ENCODE measurements around the gene SKI. TPM values are rescaled to one million over a fixed set of nuclear protein-coding genes. Genes with fewer than 3 reads are reported as not detected.
A peak's percentile ranks its signal among the peaks of the same experiment; 100 is the strongest.

The SKI gene
- total and polyA plus RNA-seq, 5 donors: 35.6 to 83.1 (median 65.3) TPM

DNA sequence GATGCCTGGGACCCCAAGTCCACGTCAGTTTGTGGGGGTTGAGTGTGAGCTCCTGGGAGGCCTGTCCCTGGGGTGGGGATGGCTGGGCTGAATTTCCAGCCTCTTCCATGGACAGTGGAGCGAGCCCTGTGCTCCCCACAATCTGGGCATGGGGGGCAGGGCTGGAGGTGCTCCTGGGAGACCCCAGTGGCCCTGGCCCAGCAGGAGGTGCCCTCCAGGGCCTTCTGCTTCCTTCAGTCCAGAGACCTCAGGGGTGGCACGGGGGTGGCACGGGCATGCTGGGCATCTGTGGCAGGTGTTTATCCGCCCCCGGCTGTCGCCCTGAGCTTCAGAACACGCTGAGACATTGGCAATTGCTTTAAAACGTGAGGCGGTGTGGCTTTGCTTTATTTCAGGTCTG is 122.4 kb downstream of the SKI start:
- peak in 2 of 3 donors; percentile 20 to 37 for DNase-seq
- Histone ChIP-seq H3K4me1 (ENCODE audit: control insufficient read depth, insufficient read depth, low read length) (no peaks in the 10 kb centered on the region), H3K27me3 (ENCODE audit: control insufficient read depth, insufficient read depth) (no peaks in the 10 kb centered on the region), H3K27ac (ENCODE audit: low read length) (no peak overlapping the region), H3K4me3 (ENCODE audit: low read length) (no peak overlapping the region), H3K9me3 (ENCODE audit: control insufficient read depth, low read length) (no peaks in the 10 kb centered on the region)
- intact Hi-C loops (cut with DNase I): no loop called here
- 89% methylated on average over 10 of the region's 10 CpGs for WGBS
- no peak for ATAC-seq

- Histone ChIP-seq H3K9me3 (ENCODE audit: control insufficient read depth, low read length) (no peaks in the 10 kb centered on the region), H3K4me1 (ENCODE audit: control insufficient read depth, insufficient read depth, low read length) (no peaks in the 10 kb centered on the region), H3K27ac (ENCODE audit: low read length) (no peak overlapping the region), H3K4me3 (ENCODE audit: low read length) (no peak overlapping the region), H3K27me3 (ENCODE audit: control insufficient read depth, insufficient read depth) (no peaks in the 10 kb centered on the region)
- WGBS: 89% methylated on average over 31 of the region's 31 CpGs
- intact Hi-C loops (cut with DNase I): no loop called here
- no peak for ATAC-seq
- DNase-seq: peak; percentile 10 to 49 (median 41)
Observed at GRCh38 chr1:2350911-2351655, 123.0 kb downstream of the SKI start.

DNA sequence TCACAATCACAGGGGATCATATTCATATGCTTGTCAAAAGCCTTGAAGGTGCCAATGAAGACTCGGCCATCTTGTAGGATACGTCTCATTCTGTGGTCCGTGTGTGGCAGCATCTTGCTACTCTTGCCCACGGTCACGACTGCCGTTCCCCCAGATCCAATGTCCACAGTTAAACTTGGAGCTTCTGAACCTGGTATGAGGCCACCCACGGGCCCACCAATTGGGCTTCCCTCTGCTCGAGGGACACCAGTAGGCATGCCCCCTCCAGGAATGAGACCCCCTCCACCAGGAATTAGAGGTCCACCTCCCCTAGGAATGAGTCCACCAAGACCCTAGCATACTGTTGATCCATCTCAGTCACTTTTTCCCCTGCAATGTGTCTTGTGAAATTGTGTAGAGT is 123.6 kb downstream of the SKI start:
- Histone ChIP-seq H3K4me3 (ENCODE audit: low read length) (no peak overlapping the region), H3K27ac (ENCODE audit: low read length) (no peak overlapping the region), H3K4me1 (ENCODE audit: control insufficient read depth, insufficient read depth, low read length) (no peaks in the 10 kb centered on the region), H3K27me3 (ENCODE audit: control insufficient read depth, insufficient read depth) (no peaks in the 10 kb centered on the region), H3K9me3 (ENCODE audit: control insufficient read depth, low read length) (no peaks in the 10 kb centered on the region)
- ATAC-seq (no peak), DNase-seq (peak in 2 of 3 donors; percentile 31 to 33)
- intact Hi-C loops (cut with DNase I): no loop called here
- 88% methylated on average over 8 of the region's 8 CpGs for WGBS

GRCh38 chr1:2352341-2352896 is 124.3 kb downstream of the SKI start:
- Histone ChIP-seq H3K27me3 (ENCODE audit: control insufficient read depth, insufficient read depth) (no peaks in the 10 kb centered on the region), H3K4me1 (ENCODE audit: control insufficient read depth, insufficient read depth, low read length) (no peaks in the 10 kb centered on the region), H3K27ac (ENCODE audit: low read length) (no peak overlapping the region), H3K4me3 (ENCODE audit: low read length) (no peak overlapping the region), H3K9me3 (ENCODE audit: control insufficient read depth, low read length) (no peaks in the 10 kb centered on the region)
- ATAC-seq (no peak), DNase-seq (peak; percentile 6 to 61 (median 36))
- 93% methylated on average over 11 of the region's 11 CpGs for WGBS
- intact Hi-C loops (cut with DNase I): no loop called here

DNA sequence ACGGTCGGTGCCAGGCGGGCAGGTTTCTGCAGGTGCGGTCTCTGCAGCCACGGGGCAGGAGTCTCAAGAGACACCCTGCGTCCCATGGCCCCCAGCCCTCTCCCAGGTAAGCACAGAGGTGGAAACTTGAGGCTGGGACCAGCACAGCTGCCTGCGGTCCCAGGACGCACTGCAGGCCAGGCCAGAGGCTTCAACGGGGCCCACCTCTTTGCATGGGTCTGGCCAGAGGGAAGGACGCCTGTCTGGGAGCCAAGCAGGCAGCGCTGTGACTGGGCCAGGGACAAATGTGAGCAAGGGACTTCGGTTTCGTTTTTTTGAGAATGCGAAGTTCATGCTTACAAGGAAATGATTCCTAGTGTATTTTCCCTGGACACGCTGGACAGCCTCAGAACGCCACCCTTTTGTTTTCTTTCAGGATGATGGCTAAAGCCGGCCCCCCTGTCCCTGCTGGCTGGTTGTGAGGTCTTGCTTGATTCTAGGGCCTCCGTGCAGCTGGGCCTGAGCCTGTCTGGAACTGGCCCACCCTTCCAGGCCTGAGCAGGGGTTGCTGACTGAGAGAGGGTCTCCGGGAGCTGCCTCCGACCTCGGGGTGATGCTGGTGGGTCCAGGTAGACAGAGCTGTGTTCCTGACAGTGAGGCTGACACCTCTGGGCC is 124.9 kb downstream of the SKI start:
- Histone ChIP-seq H3K27me3 (ENCODE audit: control insufficient read depth, insufficient read depth) (no peaks in the 10 kb centered on the region), H3K9me3 (ENCODE audit: control insufficient read depth, low read length) (no peaks in the 10 kb centered on the region), H3K4me1 (ENCODE audit: control insufficient read depth, insufficient read depth, low read length) (no peaks in the 10 kb centered on the region), H3K27ac (ENCODE audit: low read length) (peak overlapping the region; percentile 3), H3K4me3 (ENCODE audit: low read length) (no peak overlapping the region)
- intact Hi-C loops (cut with DNase I): no loop called here
- ATAC-seq (peak; percentile 33 to 50), DNase-seq (peak; percentile 35 to 82 (median 64))
- 66% methylated on average over 21 of the region's 21 CpGs for WGBS

DNA sequence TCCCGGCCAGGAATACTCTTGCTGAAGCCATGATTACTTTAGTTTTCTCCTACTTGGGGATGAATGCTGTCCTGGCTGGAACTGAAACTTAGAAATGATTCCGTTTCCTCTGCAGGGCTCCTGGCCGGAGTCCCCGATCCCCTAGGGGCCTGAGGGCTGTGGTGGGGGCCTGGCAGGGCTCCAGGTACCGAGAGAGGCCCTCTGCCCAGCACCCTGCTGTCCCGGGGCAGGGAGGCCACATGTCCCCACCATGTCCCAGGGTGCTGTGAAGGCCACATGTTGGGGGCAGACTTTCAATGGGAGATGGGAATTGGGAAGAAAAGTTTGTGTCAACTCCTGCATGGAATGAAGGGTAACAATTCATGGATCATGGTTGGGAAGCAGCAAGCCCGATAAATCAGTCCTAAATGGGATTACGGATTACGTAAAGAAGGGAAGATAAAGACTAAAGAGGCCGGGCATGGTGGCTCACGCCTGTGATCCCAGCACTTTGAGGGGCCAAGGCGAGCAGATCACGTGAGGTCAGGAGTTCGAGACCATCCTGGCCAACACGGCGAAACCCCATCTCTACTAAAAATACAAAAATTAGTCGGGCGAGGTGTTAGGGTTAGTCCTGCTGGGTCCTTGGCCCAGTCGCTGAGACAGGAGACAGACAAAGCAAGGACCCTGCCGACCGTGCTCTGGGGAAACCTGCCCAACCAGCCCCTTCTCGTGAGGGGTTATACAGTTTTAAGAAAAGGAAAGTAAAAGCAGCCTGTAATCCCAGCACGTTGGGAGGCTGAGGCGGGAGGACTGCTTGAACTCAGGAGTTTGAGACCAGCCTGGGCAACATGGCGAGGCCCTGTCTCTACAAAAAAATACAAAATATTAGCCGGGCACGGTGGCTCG is 125.7 kb downstream of the SKI start:
- ATAC-seq (peak in 1 of 2 donors; percentile 19), DNase-seq (peak; percentile 12 to 55 (median 51))
- Histone ChIP-seq H3K27ac (ENCODE audit: low read length) (peak overlapping the region; percentile 5), H3K27me3 (ENCODE audit: control insufficient read depth, insufficient read depth) (no peaks in the 10 kb centered on the region), H3K4me3 (ENCODE audit: low read length) (no peak overlapping the region), H3K9me3 (ENCODE audit: control insufficient read depth, low read length) (no peaks in the 10 kb centered on the region), H3K4me1 (ENCODE audit: control insufficient read depth, insufficient read depth, low read length) (no peaks in the 10 kb centered on the region)
- 80% methylated on average over 28 of the region's 28 CpGs for WGBS
- intact Hi-C loops (cut with DNase I): no loop called here

DNA sequence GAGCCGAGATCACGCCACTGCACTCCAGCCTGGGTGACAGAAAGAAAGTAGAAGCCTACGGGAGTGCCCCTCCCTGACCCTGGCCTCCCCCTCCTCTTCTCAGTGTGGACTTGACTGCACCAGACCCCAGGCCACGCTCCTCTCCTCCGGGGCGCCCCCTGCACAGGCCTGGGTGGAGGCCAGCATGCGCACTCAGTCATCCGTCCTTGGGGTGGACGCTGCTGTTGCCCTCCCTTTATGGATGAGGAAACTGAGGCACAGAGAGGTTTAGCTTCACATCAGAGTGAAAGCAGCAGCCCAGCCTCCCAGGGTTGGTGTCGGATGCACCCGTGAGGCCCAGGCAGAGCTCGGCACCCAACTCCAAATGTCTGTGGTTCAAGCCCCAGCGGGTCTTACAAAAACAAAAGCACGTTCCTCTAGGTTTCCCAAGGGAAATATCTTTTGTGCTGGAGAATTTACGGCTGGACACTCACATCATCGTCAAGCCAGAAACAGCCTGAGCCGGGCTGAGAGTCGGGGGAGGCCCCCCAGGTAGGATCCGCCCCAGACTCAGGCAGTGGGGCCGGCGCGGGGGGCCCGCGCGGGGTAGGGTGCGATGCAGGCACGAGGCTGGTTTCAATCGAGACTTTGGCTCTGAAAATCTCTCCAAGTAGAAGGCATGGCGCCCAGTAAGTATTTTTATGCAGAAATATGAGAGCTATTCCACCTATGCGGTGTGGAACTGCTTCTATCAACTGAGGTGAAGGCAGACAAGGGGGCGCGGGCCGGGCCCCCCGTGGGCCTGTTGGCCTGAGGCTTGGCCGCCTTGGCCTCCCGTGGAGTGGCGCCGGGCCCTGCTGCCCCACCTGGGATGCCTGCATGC is 126.6 kb downstream of the SKI start:
- Histone ChIP-seq H3K27me3 (ENCODE audit: control insufficient read depth, insufficient read depth) (no peaks in the 10 kb centered on the region), H3K4me3 (ENCODE audit: low read length) (no peak overlapping the region), H3K4me1 (ENCODE audit: control insufficient read depth, insufficient read depth, low read length) (no peaks in the 10 kb centered on the region), H3K9me3 (ENCODE audit: control insufficient read depth, low read length) (no peaks in the 10 kb centered on the region), H3K27ac (ENCODE audit: low read length) (no peak overlapping the region)
- 73% methylated on average over 38 of the region's 38 CpGs for WGBS
- peak; percentile 3 to 47 (median 27) for DNase-seq
- no peak for ATAC-seq
- intact Hi-C loops (cut with DNase I): no loop called here

DNA sequence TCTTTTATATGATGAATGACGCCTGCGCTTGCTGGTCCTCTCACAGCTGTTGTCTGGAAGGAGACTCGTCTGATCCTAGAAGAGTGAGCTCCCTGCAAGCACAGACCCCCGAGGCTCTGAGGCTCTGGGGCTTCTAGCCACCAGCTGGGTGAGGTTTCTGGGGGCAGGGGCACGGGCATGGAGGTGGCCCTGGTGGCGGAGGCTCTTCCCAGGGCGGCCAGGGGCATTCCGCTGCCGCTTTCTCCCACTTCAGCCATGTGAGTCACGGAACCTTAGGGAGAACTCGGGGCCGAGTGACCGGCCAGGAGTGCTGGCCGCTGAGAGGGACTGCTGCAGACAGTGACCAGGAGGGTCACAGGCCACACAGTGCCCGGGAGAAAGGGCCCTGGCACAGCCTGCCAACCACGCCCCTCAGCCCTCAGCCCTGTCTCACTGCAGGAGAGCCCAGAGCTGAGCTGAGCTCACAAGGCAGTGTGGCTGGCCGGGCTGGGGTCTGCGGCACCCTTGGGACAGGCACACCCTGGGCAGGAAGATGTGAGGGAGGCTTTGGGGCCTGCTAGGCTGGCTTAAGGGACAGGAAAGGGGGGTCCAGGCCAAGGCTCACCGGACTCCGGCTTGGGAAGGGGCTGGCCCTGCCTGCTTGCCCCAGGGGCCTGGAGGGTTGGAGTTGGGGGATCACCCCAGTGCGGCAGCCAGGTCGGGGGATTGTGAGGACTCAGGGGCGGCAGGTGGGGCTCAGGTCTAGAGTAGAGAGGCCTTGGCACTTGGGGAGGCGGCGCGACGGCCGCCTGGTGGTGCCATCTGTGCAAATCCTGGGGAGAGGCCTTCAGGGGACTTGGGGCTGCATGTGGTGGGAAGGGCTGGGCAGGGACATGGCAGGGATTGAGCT is 127.5 kb downstream of the SKI start:
- no peak for ATAC-seq
- DNase-seq: peak; percentile 6 to 54 (median 51)
- WGBS: 90% methylated on average over 28 of the region's 28 CpGs
- intact Hi-C loops (cut with DNase I): no loop called here
- H3K9me3 ChIP-seq (ENCODE audit: control insufficient read depth, low read length): no peaks in the 10 kb centered on the region
- H3K4me3 ChIP-seq (ENCODE audit: low read length): no peak overlapping the region
- no peaks in the 10 kb centered on the region for H3K4me1 ChIP-seq (ENCODE audit: control insufficient read depth, insufficient read depth, low read length)
- no peaks in the 10 kb centered on the region for H3K27me3 ChIP-seq (ENCODE audit: control insufficient read depth, insufficient read depth)
- no peak overlapping the region for H3K27ac ChIP-seq (ENCODE audit: low read length)

DNA sequence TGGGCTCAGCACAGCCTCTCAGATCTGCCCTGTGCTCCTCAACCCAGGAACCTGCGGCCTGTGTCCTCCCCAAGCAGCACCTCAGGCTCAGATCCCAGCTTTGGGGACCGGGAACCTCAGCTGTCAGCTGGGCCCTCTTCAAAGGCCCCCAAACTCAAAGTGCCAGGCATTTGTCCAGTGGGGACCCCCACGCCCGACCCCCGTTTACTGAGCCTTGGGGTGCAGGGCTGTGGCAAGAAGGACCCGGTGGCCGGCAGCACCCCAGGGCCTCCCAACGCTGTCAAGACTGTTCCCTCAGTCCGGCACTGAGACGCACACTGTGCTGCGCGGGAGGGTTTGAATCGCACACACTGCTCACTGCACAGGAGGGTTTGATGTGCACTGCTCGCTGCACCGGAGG is 128.3 kb downstream of the SKI start:
- Histone ChIP-seq H3K27me3 (ENCODE audit: control insufficient read depth, insufficient read depth) (no peaks in the 10 kb centered on the region), H3K27ac (ENCODE audit: low read length) (no peak overlapping the region), H3K4me3 (ENCODE audit: low read length) (no peak overlapping the region), H3K4me1 (ENCODE audit: control insufficient read depth, insufficient read depth, low read length) (no peaks in the 10 kb centered on the region), H3K9me3 (ENCODE audit: control insufficient read depth, low read length) (no peaks in the 10 kb centered on the region)
- no peak for ATAC-seq
- peak; percentile 8 to 48 (median 34) for DNase-seq
- 93% methylated on average over 15 of the region's 15 CpGs for WGBS
- intact Hi-C loops (cut with DNase I): no loop called here

All from right cardiac atrium (tissue), 5 donors.